HG03108 (cell line): ENCODE data around the gene CARD10.

Experiments
- ATAC-seq: cut with Tn5 transposase; IDR thresholded peaks from one replicate; pipeline ENCODE4 v1.9.1; 2021; ENCODE audit warnings: moderate library complexity; ENCODE audit not compliant: unreplicated experiment

Gene CARD10

GRCh38 chr22:37519268-37520195, at the start of gene CARD10:
Gene CARD10 (minus strand): TSS chr22:37519415. CDS start chr22:37519200, 215 bp downstream.
- ATAC-seq, result no peak

GRCh38 chr22:37568448-37569008, 49.3 kb upstream of the CARD10 start:
- no peak for ATAC-seq

GRCh38 chr22:37568012-37568411, 48.8 kb upstream of the CARD10 start:
- ATAC-seq, result no peak

- peak; percentile 65 for ATAC-seq
Measured at GRCh38 chr22:37566903-37567798, 47.9 kb upstream of the CARD10 start.

GRCh38 chr22:37566329-37566837, 47.2 kb upstream of the CARD10 start:
- no peak for ATAC-seq

GRCh38 chr22:37565830-37566229, 46.6 kb upstream of the CARD10 start:
- no peak for ATAC-seq

GRCh38 chr22:37564111-37564711, 45.0 kb upstream of the CARD10 start:
- ATAC-seq, result no peak

GRCh38 chr22:37563153-37564081, 44.2 kb upstream of the CARD10 start:
- no peak for ATAC-seq

- no peak for ATAC-seq
Measured at GRCh38 chr22:37562049-37562875, 43.0 kb upstream of the CARD10 start.

GRCh38 chr22:37561212-37562048, 42.2 kb upstream of the CARD10 start:
- no peak for ATAC-seq

- no peak for ATAC-seq
Measured at GRCh38 chr22:37560608-37561211, 41.5 kb upstream of the CARD10 start.

- ATAC-seq, result no peak
Measured at GRCh38 chr22:37559901-37560607, 40.8 kb upstream of the CARD10 start, which contains the start of gene CDC42EP1. Gene CDC42EP1 (plus strand): TSS chr22:37560480. CDS start chr22:37566350, 5,870 bp downstream.

- ATAC-seq, result no peak
Measured at GRCh38 chr22:37559521-37559900, 40.3 kb upstream of the CARD10 start.

GRCh38 chr22:37558815-37559214, 39.6 kb upstream of the CARD10 start:
- no peak for ATAC-seq

- no peak for ATAC-seq
Measured at GRCh38 chr22:37557321-37558001, 38.2 kb upstream of the CARD10 start.

GRCh38 chr22:37556710-37557109, 37.5 kb upstream of the CARD10 start:
- ATAC-seq, result no peak
